Measurements from ENCODE around the gene EPB41L1.

The EPB41L1 gene

GRCh38 chr20:36205026-36205425 lies 50.5 kb downstream of the EPB41L1 start:
- no peak for DNase-seq (ENCODE audit: low read depth)
- no peak overlapping the region for H3K4me3 ChIP-seq (ENCODE audit: low read depth, low read length)
- TF ChIP-seq CTCF (IDR thresholded peaks at IDR 0.05; ENCODE audit: insufficient read depth, low read depth, low read length, missing control alignments), result no peak

- DNase-seq (ENCODE audit: low read depth), result no peak
- no peak overlapping the region for H3K4me3 ChIP-seq (ENCODE audit: low read depth, low read length)
- TF ChIP-seq CTCF (IDR thresholded peaks at IDR 0.05; ENCODE audit: insufficient read depth, low read depth, low read length, missing control alignments), result no peak
These were observed 51.5 kb downstream of the EPB41L1 start for GRCh38 chr20:36206068-36206467.

GRCh38 chr20:36206641-36207040 lies 52.1 kb downstream of the EPB41L1 start:
- no peak for DNase-seq (ENCODE audit: low read depth)
- no peak for TF ChIP-seq CTCF (IDR thresholded peaks at IDR 0.05; ENCODE audit: insufficient read depth, low read depth, low read length, missing control alignments)
- no peak overlapping the region for H3K4me3 ChIP-seq (ENCODE audit: low read depth, low read length)

- TF ChIP-seq CTCF (IDR thresholded peaks at IDR 0.05; ENCODE audit: insufficient read depth, low read depth, low read length, missing control alignments), result no peak
- no peak for DNase-seq (ENCODE audit: low read depth)
- H3K4me3 ChIP-seq (ENCODE audit: low read depth, low read length), result no peak overlapping the region
These were observed 53.1 kb downstream of the EPB41L1 start for GRCh38 chr20:36207602-36208001.

- H3K4me3 ChIP-seq (ENCODE audit: low read depth, low read length), result no peak overlapping the region
- TF ChIP-seq CTCF (IDR thresholded peaks at IDR 0.05; ENCODE audit: insufficient read depth, low read depth, low read length, missing control alignments), result no peak
- DNase-seq (ENCODE audit: low read depth), result no peak
These were observed 53.7 kb downstream of the EPB41L1 start for GRCh38 chr20:36208257-36208656.

- no peak for TF ChIP-seq CTCF (IDR thresholded peaks at IDR 0.05; ENCODE audit: insufficient read depth, low read depth, low read length, missing control alignments)
These were observed 56.0 kb downstream of the EPB41L1 start for GRCh38 chr20:36210436-36211021.

GRCh38 chr20:36213362-36213761 lies 58.8 kb downstream of the EPB41L1 start:
- TF ChIP-seq CTCF (IDR thresholded peaks at IDR 0.05; ENCODE audit: insufficient read depth, low read depth, low read length, missing control alignments), result no peak

More at GRCh38 chr20:36210436-36211021, 56.0 kb downstream of the EPB41L1 start:
- no peak for DNase-seq (ENCODE audit: low read depth)
- no peak overlapping the region for H3K4me3 ChIP-seq (ENCODE audit: low read depth, low read length)

More at GRCh38 chr20:36213362-36213761, 58.8 kb downstream of the EPB41L1 start:
- DNase-seq (ENCODE audit: low read depth), result no peak
- H3K4me3 ChIP-seq (ENCODE audit: low read depth, low read length), result no peak overlapping the region
